Liver (tissue), 9 donors: ENCODE results near the gene ACOT2. TPM values are rescaled to one million over a fixed set of nuclear protein-coding genes. Genes with fewer than 3 reads are reported as not detected.

Experiments used
- DNase-seq: peaks from one replicate; pipeline ENCODE4 v3.0.0-alpha.2; 2017; ENCODE audit warnings: low spot score
- H3K27ac ChIP-seq, 2 donors: one replicate each; pipeline ENCODE4 v1.7.0; 2013; ENCODE audit warnings: inconsistent platforms in 2 of 2, low read length in 2 of 2, control low read depth in 1 of 2, low read depth in 1 of 2, mild to moderate bottlenecking in 1 of 2
- H3K27me3 ChIP-seq, 4 donors: one replicate each; pipeline versions ENCODE4 v1.6.1 to v1.7.0; 2013; ENCODE audit warnings: low read length in 3 of 4, inconsistent platforms in 1 of 4, mild to moderate bottlenecking in 1 of 4, moderate library complexity in 1 of 4; ENCODE audit not compliant: control insufficient read depth in 4 of 4, insufficient read depth in 4 of 4
- H3K36me3 ChIP-seq, 4 donors: one replicate each; pipeline versions ENCODE4 v1.6.1 to v1.7.0; 2013; ENCODE audit warnings: low read length in 3 of 4, mild to moderate bottlenecking in 3 of 4, low read depth in 1 of 4, moderate library complexity in 1 of 4; ENCODE audit not compliant: control insufficient read depth in 4 of 4, insufficient read depth in 3 of 4
- H3K4me1 ChIP-seq, 4 donors: one replicate each; pipeline versions ENCODE4 v1.6.1 to v1.7.0; 2013; ENCODE audit warnings: low read length in 3 of 4, mild to moderate bottlenecking in 3 of 4, moderate library complexity in 1 of 4; ENCODE audit not compliant: control insufficient read depth in 4 of 4, insufficient read depth in 4 of 4
- H3K4me3 ChIP-seq, 3 donors: one replicate each; pipeline versions ENCODE4 v1.6.1 to v1.7.0; 2013; ENCODE audit warnings: low read length in 3 of 3, control low read depth in 1 of 3, low read depth in 1 of 3, mild to moderate bottlenecking in 1 of 3
- H3K9ac ChIP-seq, 2 donors: one replicate each; pipeline ENCODE4 v1.7.0; 2013; ENCODE audit warnings: low read length in 2 of 2, mild to moderate bottlenecking in 2 of 2, moderate library complexity in 2 of 2, control low read depth in 1 of 2, low read depth in 1 of 2
- H3K9me3 ChIP-seq, 4 donors: one replicate each; pipeline versions ENCODE4 v1.6.1 to v1.7.0; 2013; ENCODE audit warnings: low read length in 3 of 4; ENCODE audit not compliant: control insufficient read depth in 4 of 4
- EGR1 ChIP-seq, 2 donors: IDR thresholded peaks; 2 replicates each; pipeline ENCODE4 v1.6.1; 2016 to 2018; ENCODE audit warnings: antibody characterized with exemption in 2 of 2, low read depth in 2 of 2
- FOXA1 ChIP-seq: IDR thresholded peaks from 2 replicates; pipeline ENCODE4 v1.6.1; 2016; ENCODE audit warnings: antibody characterized with exemption
- FOXA2 ChIP-seq: IDR thresholded peaks from 2 replicates; pipeline ENCODE4 v1.6.1; 2016; ENCODE audit warnings: antibody characterized with exemption
- GABPA ChIP-seq, 2 donors: IDR thresholded peaks in 1 of 2; conservative IDR thresholded peaks in 1 of 2; 2 replicates each; pipeline ENCODE4 v1.6.1; 2016; ENCODE audit warnings: antibody characterized with exemption in 2 of 2, mild to moderate bottlenecking in 1 of 2, moderate library complexity in 1 of 2
- HNF4A ChIP-seq, 2 donors: conservative IDR thresholded peaks; 2 replicates each; pipeline ENCODE4 v1.6.1; 2016; ENCODE audit warnings: antibody characterized with exemption in 2 of 2, mild to moderate bottlenecking in 2 of 2
- HNF4G ChIP-seq: IDR thresholded peaks from 2 replicates; pipeline ENCODE4 v1.6.1; 2016; ENCODE audit warnings: antibody characterized with exemption
- JUND ChIP-seq, 2 donors: IDR thresholded peaks; 2 replicates each; pipeline ENCODE4 v1.6.1; 2016; ENCODE audit warnings: antibody characterized with exemption in 2 of 2
- NR2F2 ChIP-seq: IDR thresholded peaks from 2 replicates; pipeline ENCODE4 v1.6.1; 2016; ENCODE audit warnings: antibody characterized with exemption
- RAD21 ChIP-seq, 2 donors: IDR thresholded peaks; 2 replicates each; pipeline ENCODE4 v1.6.1; 2016; ENCODE audit warnings: antibody characterized with exemption in 2 of 2, mild to moderate bottlenecking in 2 of 2
- RXRA ChIP-seq, 2 donors: IDR thresholded peaks; 2 replicates each; pipeline ENCODE4 v1.6.1; 2017 to 2018; ENCODE audit warnings: antibody characterized with exemption in 2 of 2, mild to moderate bottlenecking in 1 of 2
- SP1 ChIP-seq: IDR thresholded peaks from 2 replicates; pipeline ENCODE4 v1.6.1; 2018; ENCODE audit warnings: antibody characterized with exemption, mild to moderate bottlenecking
- TAF1 ChIP-seq: conservative IDR thresholded peaks from 2 replicates; pipeline ENCODE4 v1.6.1; 2016; ENCODE audit warnings: antibody characterized with exemption, mild to moderate bottlenecking
- YY1 ChIP-seq: IDR thresholded peaks from 2 replicates; pipeline ENCODE4 v1.6.1; 2016; ENCODE audit warnings: antibody characterized with exemption, mild to moderate bottlenecking
- WGBS: extraction: QIAGEN DNeasy Blood & Tissue Kit; methylation state at CpG from one replicate; pipeline ENCODE4 v1.1.7; 2013; 5-methylcytosine and 5-hydroxymethylcytosine counted together
- polyA plus RNA-seq, 2 donors: library from polyadenylated mRNA; stranded (reverse) in 1 of 2; unstranded in 1 of 2; fragments of 200-250 nt in 1 of 2; fragments of >200 nt in 1 of 2; fragmentation: Nextera tagmentation in 1 of 2; extraction: Ambion mirVana in 1 of 2; gene quantifications; one replicate each; pipeline versions ENCODE4 v1.2.1 to v1.2.3, GENCODE V29; 2013 to 2015
- total RNA-seq, 2 donors: library from RNA; depleted of rRNA; stranded (reverse); fragments of >200 nt; gene quantifications; one replicate each; pipeline ENCODE4 v1.2.3, GENCODE V29; 2014
- TF ChIP-seq, protein P1 (sequence below): IDR thresholded peaks from 2 replicates; pipeline ENCODE4 v1.6.1; 2016; ENCODE audit warnings: antibody characterized with exemption, mild to moderate bottlenecking
- TF ChIP-seq, protein P2 (sequence below): fragments of 150-350 bp; IDR thresholded peaks from 2 replicates; pipeline ENCODE4 v1.5.1; 2017; ENCODE audit warnings: improper control_type of control experiment, low read depth, low read length; ENCODE audit not compliant: missing input control
- TF ChIP-seq, protein P3 (sequence below): IDR thresholded peaks from 2 replicates; pipeline ENCODE4 v1.6.1; 2016; ENCODE audit warnings: antibody characterized with exemption
- TF ChIP-seq, protein P4 (sequence below): IDR thresholded peaks from 2 replicates; pipeline ENCODE4 v1.6.1; 2016; ENCODE audit warnings: antibody characterized with exemption
- TF ChIP-seq, protein P5 (sequence below): IDR thresholded peaks from 2 replicates; pipeline ENCODE4 v1.6.1; 2016; ENCODE audit warnings: antibody characterized with exemption
- donor health status: healthy.
- donor health status: healthy.
- donor health status: healthy.
- donor health status: healthy.
- donor health status: healthy.

ACOT2 gene
- total and polyA plus RNA-seq, 4 donors: 51.2 to 189 (median 151) TPM

DNA sequence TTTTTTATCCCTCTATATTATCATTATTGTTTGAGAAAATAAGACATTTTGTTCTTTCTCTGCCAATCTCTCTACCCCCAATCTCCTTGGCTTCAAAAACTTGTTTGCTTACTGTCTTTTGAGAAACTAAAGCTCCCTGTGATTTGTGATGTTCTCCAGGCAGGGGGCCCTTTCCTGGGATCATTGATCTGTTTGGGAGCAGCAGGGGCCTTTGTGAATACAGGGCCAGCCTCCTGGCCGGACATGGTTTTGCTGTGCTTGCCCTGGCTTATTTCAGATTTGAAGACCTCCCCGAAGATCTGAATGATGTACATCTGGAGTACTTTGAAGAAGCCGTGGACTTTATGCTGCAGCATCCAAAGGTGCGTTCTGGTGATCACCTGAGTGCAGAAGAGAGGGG, 47.8 kb downstream of the ACOT2 start:
- whole genome bisulfite sequencing: 84% methylated on average over 4 of the region's 4 CpGs

More for the DNA sequence above, 47.8 kb downstream of the ACOT2 start:
- no peak overlapping the region for H3K9ac ChIP-seq
- peaks cover 0 to 2% (median 0%) of the 10 kb centered on the region in 4 donors for H3K36me3 ChIP-seq
- TF ChIP-seq HNF4A (conservative IDR thresholded peaks at IDR 0.05) (no peak), JUND (IDR thresholded peaks at IDR 0.05) (no peak), RAD21 (IDR thresholded peaks at IDR 0.05) (no peak), SP1 (no peak), YY1 (no peak), GABPA (IDR thresholded peaks at IDR 0.05 in 1 of 2, conservative IDR thresholded peaks at IDR 0.05 in 1 of 2) (no peak), FOXA1 (no peak), TAF1 (no peak), EGR1 (IDR thresholded peaks at IDR 0.05; ENCODE audit: low read depth in 2 of 2) (no peak), FOXA2 (no peak), HNF4G (no peak), RXRA (IDR thresholded peaks at IDR 0.05) (no peak), NR2F2 (no peak)
- TF ChIP-seq, protein P1, sequence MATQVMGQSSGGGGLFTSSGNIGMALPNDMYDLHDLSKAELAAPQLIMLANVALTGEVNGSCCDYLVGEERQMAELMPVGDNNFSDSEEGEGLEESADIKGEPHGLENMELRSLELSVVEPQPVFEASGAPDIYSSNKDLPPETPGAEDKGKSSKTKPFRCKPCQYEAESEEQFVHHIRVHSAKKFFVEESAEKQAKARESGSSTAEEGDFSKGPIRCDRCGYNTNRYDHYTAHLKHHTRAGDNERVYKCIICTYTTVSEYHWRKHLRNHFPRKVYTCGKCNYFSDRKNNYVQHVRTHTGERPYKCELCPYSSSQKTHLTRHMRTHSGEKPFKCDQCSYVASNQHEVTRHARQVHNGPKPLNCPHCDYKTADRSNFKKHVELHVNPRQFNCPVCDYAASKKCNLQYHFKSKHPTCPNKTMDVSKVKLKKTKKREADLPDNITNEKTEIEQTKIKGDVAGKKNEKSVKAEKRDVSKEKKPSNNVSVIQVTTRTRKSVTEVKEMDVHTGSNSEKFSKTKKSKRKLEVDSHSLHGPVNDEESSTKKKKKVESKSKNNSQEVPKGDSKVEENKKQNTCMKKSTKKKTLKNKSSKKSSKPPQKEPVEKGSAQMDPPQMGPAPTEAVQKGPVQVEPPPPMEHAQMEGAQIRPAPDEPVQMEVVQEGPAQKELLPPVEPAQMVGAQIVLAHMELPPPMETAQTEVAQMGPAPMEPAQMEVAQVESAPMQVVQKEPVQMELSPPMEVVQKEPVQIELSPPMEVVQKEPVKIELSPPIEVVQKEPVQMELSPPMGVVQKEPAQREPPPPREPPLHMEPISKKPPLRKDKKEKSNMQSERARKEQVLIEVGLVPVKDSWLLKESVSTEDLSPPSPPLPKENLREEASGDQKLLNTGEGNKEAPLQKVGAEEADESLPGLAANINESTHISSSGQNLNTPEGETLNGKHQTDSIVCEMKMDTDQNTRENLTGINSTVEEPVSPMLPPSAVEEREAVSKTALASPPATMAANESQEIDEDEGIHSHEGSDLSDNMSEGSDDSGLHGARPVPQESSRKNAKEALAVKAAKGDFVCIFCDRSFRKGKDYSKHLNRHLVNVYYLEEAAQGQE: no peak
- TF ChIP-seq, protein P2, sequence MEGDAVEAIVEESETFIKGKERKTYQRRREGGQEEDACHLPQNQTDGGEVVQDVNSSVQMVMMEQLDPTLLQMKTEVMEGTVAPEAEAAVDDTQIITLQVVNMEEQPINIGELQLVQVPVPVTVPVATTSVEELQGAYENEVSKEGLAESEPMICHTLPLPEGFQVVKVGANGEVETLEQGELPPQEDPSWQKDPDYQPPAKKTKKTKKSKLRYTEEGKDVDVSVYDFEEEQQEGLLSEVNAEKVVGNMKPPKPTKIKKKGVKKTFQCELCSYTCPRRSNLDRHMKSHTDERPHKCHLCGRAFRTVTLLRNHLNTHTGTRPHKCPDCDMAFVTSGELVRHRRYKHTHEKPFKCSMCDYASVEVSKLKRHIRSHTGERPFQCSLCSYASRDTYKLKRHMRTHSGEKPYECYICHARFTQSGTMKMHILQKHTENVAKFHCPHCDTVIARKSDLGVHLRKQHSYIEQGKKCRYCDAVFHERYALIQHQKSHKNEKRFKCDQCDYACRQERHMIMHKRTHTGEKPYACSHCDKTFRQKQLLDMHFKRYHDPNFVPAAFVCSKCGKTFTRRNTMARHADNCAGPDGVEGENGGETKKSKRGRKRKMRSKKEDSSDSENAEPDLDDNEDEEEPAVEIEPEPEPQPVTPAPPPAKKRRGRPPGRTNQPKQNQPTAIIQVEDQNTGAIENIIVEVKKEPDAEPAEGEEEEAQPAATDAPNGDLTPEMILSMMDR: no peak
- TF ChIP-seq, protein P3, sequence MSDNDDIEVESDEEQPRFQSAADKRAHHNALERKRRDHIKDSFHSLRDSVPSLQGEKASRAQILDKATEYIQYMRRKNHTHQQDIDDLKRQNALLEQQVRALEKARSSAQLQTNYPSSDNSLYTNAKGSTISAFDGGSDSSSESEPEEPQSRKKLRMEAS: no peak
- TF ChIP-seq, protein P4, sequence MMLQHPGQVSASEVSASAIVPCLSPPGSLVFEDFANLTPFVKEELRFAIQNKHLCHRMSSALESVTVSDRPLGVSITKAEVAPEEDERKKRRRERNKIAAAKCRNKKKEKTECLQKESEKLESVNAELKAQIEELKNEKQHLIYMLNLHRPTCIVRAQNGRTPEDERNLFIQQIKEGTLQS: no peak
- TF ChIP-seq, protein P5, sequence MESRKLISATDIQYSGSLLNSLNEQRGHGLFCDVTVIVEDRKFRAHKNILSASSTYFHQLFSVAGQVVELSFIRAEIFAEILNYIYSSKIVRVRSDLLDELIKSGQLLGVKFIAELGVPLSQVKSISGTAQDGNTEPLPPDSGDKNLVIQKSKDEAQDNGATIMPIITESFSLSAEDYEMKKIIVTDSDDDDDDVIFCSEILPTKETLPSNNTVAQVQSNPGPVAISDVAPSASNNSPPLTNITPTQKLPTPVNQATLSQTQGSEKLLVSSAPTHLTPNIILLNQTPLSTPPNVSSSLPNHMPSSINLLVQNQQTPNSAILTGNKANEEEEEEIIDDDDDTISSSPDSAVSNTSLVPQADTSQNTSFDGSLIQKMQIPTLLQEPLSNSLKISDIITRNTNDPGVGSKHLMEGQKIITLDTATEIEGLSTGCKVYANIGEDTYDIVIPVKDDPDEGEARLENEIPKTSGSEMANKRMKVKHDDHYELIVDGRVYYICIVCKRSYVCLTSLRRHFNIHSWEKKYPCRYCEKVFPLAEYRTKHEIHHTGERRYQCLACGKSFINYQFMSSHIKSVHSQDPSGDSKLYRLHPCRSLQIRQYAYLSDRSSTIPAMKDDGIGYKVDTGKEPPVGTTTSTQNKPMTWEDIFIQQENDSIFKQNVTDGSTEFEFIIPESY: no peak
- H3K9me3 ChIP-seq: no peaks in the 10 kb centered on the region
- no peak overlapping the region for H3K4me3 ChIP-seq
- H3K27ac ChIP-seq: no peak overlapping the region
- no peaks in the 10 kb centered on the region for H3K27me3 ChIP-seq
- DNase-seq: no peak
- H3K4me1 ChIP-seq: peaks cover 0 to 21% (median 12%) of the 10 kb centered on the region in 4 donors
